H1 (cell line): ENCODE results near the gene IDE. TPM values are rescaled to one million over a fixed set of nuclear protein-coding genes. Genes with fewer than 3 reads are reported as not detected.

Source experiments
- CTCF ChIA-PET: fragments of 300-600 bp; sonication (Branson Sonifier 250); formaldehyde crosslinking; loops from one replicate; lab custom pipeline; 2021; ENCODE audit not compliant: partially characterized antibody; lab: Charles Lee
- POLR2A ChIA-PET: fragments of 300-600 bp; sonication (Branson Sonifier 250); formaldehyde crosslinking; loops from one replicate; lab custom pipeline; 2021; ENCODE audit warnings: inconsistent platforms; ENCODE audit not compliant: partially characterized antibody; lab: Charles Lee
- DNase-seq, 2 experiments: peaks; one replicate each; pipeline versions ENCODE4 v3.0.0 to v3.0.0-alpha.2; 2010 to 2022; ENCODE audit warnings: low spot score in 2 of 2, low read depth in 1 of 2, mixed read lengths in 1 of 2
- FAIRE-seq: peaks from 2 replicates; lab custom pipeline; 2011; peaks lifted over from hg19 to GRCh38; lab: Jason Lieb, UNC
- H2AFZ ChIP-seq: 2 replicates; pipeline ENCODE4 v1.8.1; 2012; ENCODE audit warnings: low read length, inconsistent platforms
- H2AK5ac ChIP-seq: 2 replicates; pipeline ENCODE4 v1.6.1; 2013; ENCODE audit warnings: low read depth, low read length
- H2BK120ac ChIP-seq: replicated peaks from 2 replicates; pipeline ENCODE3; 2013; ENCODE audit warnings: low read depth, low read length, inconsistent platforms
- H2BK12ac ChIP-seq: 2 replicates; pipeline ENCODE4 v1.6.1; 2013; ENCODE audit warnings: low read depth, low read length
- H2BK15ac ChIP-seq: 2 replicates; pipeline ENCODE4 v1.6.1; 2013; ENCODE audit warnings: low read length
- H2BK20ac ChIP-seq: 2 replicates; pipeline ENCODE4 v1.6.1; 2013; ENCODE audit warnings: low read length
- H2BK5ac ChIP-seq: 2 replicates; pipeline ENCODE4 v1.6.1; 2013; ENCODE audit warnings: low read depth, low read length
- H3K14ac ChIP-seq: 2 replicates; pipeline ENCODE4 v1.6.1; 2013; ENCODE audit warnings: inconsistent platforms; ENCODE audit not compliant: insufficient read length
- H3K18ac ChIP-seq: 2 replicates; pipeline ENCODE4 v1.6.1; 2013; ENCODE audit warnings: low read length; ENCODE audit errors: extremely low read depth
- H3K23ac ChIP-seq: 2 replicates; pipeline ENCODE4 v1.6.1; 2013; ENCODE audit warnings: inconsistent platforms; ENCODE audit not compliant: insufficient read length
- H3K23me2 ChIP-seq: 2 replicates; pipeline ENCODE4 v1.6.1; 2013; ENCODE audit warnings: low read depth, low read length
- H3K27ac ChIP-seq: 2 replicates; pipeline ENCODE4 v1.6.1; 2011; ENCODE audit warnings: low read depth, low read length, inconsistent platforms
- H3K27me3 ChIP-seq, 4 experiments: replicated peaks in 1 of 4; 1 replicate in 1 of 4; 2 replicates in 3 of 4; pipeline versions ENCODE4 v1.6.1 to v1.8.1; 2011 to 2013; ENCODE audit warnings: low read length in 3 of 4, mild to moderate bottlenecking in 3 of 4, inconsistent platforms in 2 of 4, mixed read lengths in 2 of 4, moderate library complexity in 1 of 4; ENCODE audit not compliant: control insufficient read depth in 3 of 4, insufficient read depth in 3 of 4; ENCODE audit errors: extremely low read depth in 1 of 4
- H3K36me3 ChIP-seq, 4 experiments: 2 replicates each; pipeline versions ENCODE4 v1.6.1 to v1.8.1; 2011 to 2013; ENCODE audit warnings: mild to moderate bottlenecking in 4 of 4, low read length in 3 of 4, moderate library complexity in 2 of 4, control low read depth in 1 of 4, inconsistent platforms in 1 of 4; ENCODE audit not compliant: insufficient read depth in 4 of 4, control insufficient read depth in 2 of 4
- H3K4ac ChIP-seq: replicated peaks from 2 replicates; pipeline ENCODE3; 2013; ENCODE audit warnings: low read length, low read depth, mixed read lengths, inconsistent platforms; ENCODE audit not compliant: insufficient read length
- H3K4me1 ChIP-seq, 4 experiments: replicated peaks in 1 of 4; 1 replicate in 1 of 4; 2 replicates in 3 of 4; pipeline versions ENCODE4 v1.6.1 to v1.8.1; 2011 to 2013; ENCODE audit warnings: low read length in 3 of 4, inconsistent platforms in 2 of 4, mixed read lengths in 1 of 4; ENCODE audit not compliant: insufficient read depth in 4 of 4, control insufficient read depth in 3 of 4
- H3K4me2 ChIP-seq, 2 experiments: 2 replicates each; pipeline versions ENCODE4 v1.6.1 to v1.8.1; 2011 to 2013; ENCODE audit warnings: low read depth in 2 of 2, low read length in 2 of 2, control low read depth in 1 of 2, inconsistent platforms in 1 of 2, mild to moderate bottlenecking in 1 of 2; ENCODE audit not compliant: insufficient read depth in 1 of 2
- H3K4me3 ChIP-seq, 4 experiments: fragments of 200-600, 300-600 bp in 1 of 4; sonication (generic), shearing (Covaris generic), sonication (Bioruptor Twin) in 1 of 4; 2 replicates each; pipeline versions ENCODE4 v1.5.1 to v1.8.1; 2011 to 2016; ENCODE audit warnings: low read length in 4 of 4, low read depth in 3 of 4, control low read depth in 2 of 4, inconsistent platforms in 2 of 4, mild to moderate bottlenecking in 2 of 4, mixed read lengths in 1 of 4, moderate library complexity in 1 of 4; ENCODE audit not compliant: insufficient read depth in 2 of 4; ENCODE audit errors: extremely low read depth in 1 of 4
- H3K56ac ChIP-seq: replicated peaks from 2 replicates; pipeline ENCODE3; 2013; ENCODE audit warnings: low read depth, mild to moderate bottlenecking, mixed read lengths, low read length, inconsistent platforms; ENCODE audit not compliant: insufficient read length
- H3K79me1 ChIP-seq: 2 replicates; pipeline ENCODE4 v1.6.1; 2013; ENCODE audit warnings: low read depth, low read length, control low read depth
- H3K79me2 ChIP-seq, 2 experiments: 2 replicates each; pipeline versions ENCODE4 v1.6.1 to v1.8.1; 2012 to 2013; ENCODE audit warnings: low read length in 2 of 2, mild to moderate bottlenecking in 2 of 2, inconsistent platforms in 1 of 2; ENCODE audit not compliant: insufficient read depth in 2 of 2, control insufficient read depth in 1 of 2
- H3K9ac ChIP-seq, 4 experiments: replicated peaks in 1 of 4; 1 replicate in 1 of 4; 2 replicates in 3 of 4; pipeline versions ENCODE4 v1.6.1 to v1.8.1; 2011 to 2013; ENCODE audit warnings: low read depth in 3 of 4, low read length in 3 of 4, control low read depth in 2 of 4, mild to moderate bottlenecking in 2 of 4, moderate library complexity in 2 of 4, inconsistent platforms in 1 of 4; ENCODE audit errors: extremely low read depth in 1 of 4
- H3K9me3 ChIP-seq, 2 experiments: 2 replicates each; pipeline versions ENCODE4 v1.6.1 to v1.8.1; 2012 to 2013; ENCODE audit warnings: mild to moderate bottlenecking in 2 of 2, moderate library complexity in 2 of 2, control low read depth in 1 of 2, inconsistent platforms in 1 of 2, low read depth in 1 of 2, low read length in 1 of 2, mixed read lengths in 1 of 2; ENCODE audit not compliant: insufficient read depth in 2 of 2
- H4K20me1 ChIP-seq, 2 experiments: replicated peaks in 1 of 2; 2 replicates each; pipeline versions ENCODE3 to v1.8.1; 2011 to 2013; ENCODE audit warnings: inconsistent platforms in 2 of 2, low read length in 2 of 2, mild to moderate bottlenecking in 1 of 2; ENCODE audit not compliant: insufficient read depth in 2 of 2, control insufficient read depth in 1 of 2
- H4K5ac ChIP-seq: 2 replicates; pipeline ENCODE4 v1.6.1; 2013; ENCODE audit warnings: low read length, low read depth, mixed read lengths, inconsistent platforms; ENCODE audit not compliant: insufficient read length
- H4K8ac ChIP-seq: 2 replicates; pipeline ENCODE4 v1.8.0; 2013; ENCODE audit warnings: mild to moderate bottlenecking, moderate library complexity, low read length, inconsistent platforms; ENCODE audit not compliant: insufficient read depth; ENCODE audit errors: extremely low read depth
- H4K91ac ChIP-seq: replicated peaks from 2 replicates; pipeline ENCODE3; 2013; ENCODE audit warnings: low read length, mixed read lengths, inconsistent platforms; ENCODE audit not compliant: insufficient read length
- ATF2 ChIP-seq: IDR thresholded peaks from 2 replicates; pipeline ENCODE4 v1.6.1; 2012; ENCODE audit warnings: low read length, inconsistent platforms
- CTCF ChIP-seq, 3 experiments: IDR thresholded peaks; 1 replicate in 2 of 3; 2 replicates in 1 of 3; pipeline versions ENCODE4 v1.5.1 to v1.6.1; 2011; ENCODE audit warnings: low read length in 3 of 3, mild to moderate bottlenecking in 3 of 3, inconsistent platforms in 2 of 3, low read depth in 1 of 3, moderate library complexity in 1 of 3; ENCODE audit not compliant: insufficient read depth in 1 of 3; ENCODE audit errors: control extremely low read depth in 1 of 3
- JUND ChIP-seq: IDR thresholded peaks from 2 replicates; pipeline ENCODE4 v1.6.1; 2011; ENCODE audit warnings: mild to moderate bottlenecking, improper control_type of control experiment, low read length
- KDM5A ChIP-seq: fragments of 200-600 bp; IDR thresholded peaks from 2 replicates; pipeline ENCODE4 v1.7.1; 2012; ENCODE audit warnings: mild to moderate bottlenecking, low read length, inconsistent platforms, mixed read lengths
- NANOG ChIP-seq: IDR thresholded peaks from 2 replicates; pipeline ENCODE4 v1.6.1; 2011; ENCODE audit warnings: low read length, low read depth, mild to moderate bottlenecking, inconsistent platforms; ENCODE audit not compliant: insufficient read depth, poor library complexity, severe bottlenecking
- SIN3A ChIP-seq, 2 experiments: IDR thresholded peaks in 1 of 2; conservative IDR thresholded peaks in 1 of 2; 2 replicates each; pipeline ENCODE4 v1.6.1; 2011 to 2012; ENCODE audit warnings: low read length in 2 of 2, improper control_type of control experiment in 1 of 2, low read depth in 1 of 2, mild to moderate bottlenecking in 1 of 2
- SP2 ChIP-seq: IDR thresholded peaks from 2 replicates; pipeline ENCODE4 v1.6.1; 2012; ENCODE audit warnings: mild to moderate bottlenecking, low read length, inconsistent platforms
- USF2 ChIP-seq: IDR thresholded peaks from 2 replicates; pipeline ENCODE4 v1.6.1; 2011; ENCODE audit warnings: low read length, improper control_type of control experiment
- WGBS, 2 experiments: shearing (Covaris generic) in 1 of 2; methylation state at CpG; one replicate each; pipeline versions ENCODE4 v1.1.6 to v1.1.7; 2013 to 2015; ENCODE audit warnings: low lambda C conversion rate in 2 of 2, mixed read lengths in 2 of 2, inconsistent platforms in 1 of 2, low coverage in 1 of 2, missing lambda C conversion rate in 1 of 2; ENCODE audit not compliant: insufficient replicate concordance in 2 of 2, insufficient coverage in 1 of 2, insufficient read length in 1 of 2; ENCODE audit errors: extremely low coverage in 1 of 2, missing lambda C conversion rate in 1 of 2; 5-methylcytosine and 5-hydroxymethylcytosine counted together
- polyA plus RNA-seq, 7 experiments: library from polyadenylated mRNA; depleted of rRNA in 3 of 7; stranded (reverse) in 5 of 7; unstranded in 2 of 7; fragments of >200 nt in 5 of 7; fragments of 200-250 nt in 2 of 7; gene quantifications; 1 replicate in 5 of 7; 2 replicates in 1 of 7; 4 replicates in 1 of 7; pipeline versions ENCODE4 v1.2.1 to v1.2.3, GENCODE V29; 2011 to 2013; ENCODE audit warnings: missing spikeins in 2 of 7, mixed read lengths in 2 of 7
- total RNA-seq: library from RNA; stranded (reverse); fragmentation: NEBNext Ultra II Directional; extraction: Animal tissue kit (Norgen Biotek cat#: 25700); gene quantifications from 2 replicates; pipeline ENCODE4 v1.2.1, GENCODE V29; 2021

Gene IDE
- total and polyA plus RNA-seq, 2 of the 8 experiments (the other 6 are each of a cell fraction or from before 2014, with no cell fraction given) = 12.7 to 52.7 TPM

- Histone ChIP-seq H3K4ac (no peak overlapping the region), H2BK20ac (no peak overlapping the region), H3K27ac (no peak overlapping the region), H2AK5ac (no peak overlapping the region), H3K23me2 (no peaks in the 10 kb centered on the region), H3K36me3 (peaks cover 2 to 27% (median 18%) of the 10 kb centered on the region in 4 experiments; a peak in 7 of 8 replicates), H4K91ac (no peak overlapping the region), H3K4me1 (no peaks in the 10 kb centered on the region), H2BK120ac (no peak overlapping the region), H3K18ac (no peak overlapping the region), H2BK12ac (no peak overlapping the region), H3K79me2 (no peaks in the 10 kb centered on the region), H2BK15ac (no peak overlapping the region), H3K56ac (no peak overlapping the region), H3K27me3 (no peaks in the 10 kb centered on the region), H4K8ac (no peak overlapping the region), H2AFZ (no peak overlapping the region), H4K5ac (no peak overlapping the region), H3K9me3 (no peaks in the 10 kb centered on the region), H3K4me2 (no peak overlapping the region), H3K14ac (no peak overlapping the region), H3K4me3 (no peak overlapping the region), H3K9ac (no peak overlapping the region), H3K79me1 (no peaks in the 10 kb centered on the region), H2BK5ac (no peak overlapping the region), H3K23ac (no peak overlapping the region), H4K20me1 (no peaks in the 10 kb centered on the region)
- ChIA-PET POLR2A (interaction anchor here (0.8 kb wide), 1 partner anchor 202 kb away, joined by 3 read pairs; no protein-coding TSS in a partner anchor), CTCF (no interaction called here)
- DNase-seq (no peak), FAIRE-seq (no peak)
- 88% methylated on average over 6 of the region's 6 CpGs; no CpG with 5 or more reads in 1 of the 2 experiments for WGBS, 2 experiments
- TF ChIP-seq NANOG (no peak), SIN3A (conservative IDR thresholded peaks at IDR 0.05 in 1 of 2, IDR thresholded peaks at IDR 0.05 in 1 of 2; ENCODE audit: low read depth in 1 of 2, low read length in 2 of 2) (no peak), KDM5A (no peak), JUND (no peak), ATF2 (no peak), SP2 (no peak), CTCF (IDR thresholded peaks at IDR 0.05; ENCODE audit: control extremely low read depth in 1 of 3, insufficient read depth in 1 of 3, low read depth in 1 of 3, low read length in 3 of 3) (no peak), USF2 (no peak)
Observed at GRCh38 chr10:92492748-92493240, 81.1 kb downstream of the IDE start.
